Chondrocyte (in vitro differentiated cells): ENCODE data around the gene GABRG3. TPM values are rescaled to one million over a fixed set of nuclear protein-coding genes. Genes with fewer than 3 reads are reported as not detected.

Experiments
- DNase-seq: peaks from one replicate; pipeline ENCODE4 v3.0.0; 2021; ENCODE audit warnings: mixed read lengths, low spot score
- H3K27ac Mint-ChIP-seq: one replicate; pipeline ENCODE4 v1.8.0; 2021; ENCODE audit warnings: mild to moderate bottlenecking, moderate library complexity, mixed read lengths; ENCODE audit not compliant: unreplicated experiment
- H3K27me3 Mint-ChIP-seq: 2 replicates; pipeline ENCODE4 v1.8.0; 2021; ENCODE audit warnings: low read depth, mixed read lengths
- H3K36me3 Mint-ChIP-seq: 2 replicates; pipeline ENCODE4 v1.8.0; 2021; ENCODE audit warnings: low read depth, mixed read lengths
- H3K4me1 Mint-ChIP-seq: 2 replicates; pipeline ENCODE4 v1.8.0; 2021; ENCODE audit warnings: low read depth, mild to moderate bottlenecking, mixed read lengths
- H3K4me3 Mint-ChIP-seq: one replicate; pipeline ENCODE4 v1.8.0; 2021; ENCODE audit warnings: mild to moderate bottlenecking, moderate library complexity, mixed read lengths; ENCODE audit not compliant: unreplicated experiment
- H3K9me3 Mint-ChIP-seq: 2 replicates; pipeline ENCODE4 v1.8.0; 2021; ENCODE audit warnings: low read depth, mixed read lengths
- total RNA-seq: library from RNA; stranded (reverse); gene quantifications from 3 replicates; pipeline ENCODE4 v1.2.1, GENCODE V29; 2021
- TF ChIP-seq, protein P1 (sequence below): fragments of 200-600 bp; sonication (generic); IDR thresholded peaks from 2 replicates; pipeline ENCODE4 v1.5.0; 2021; ENCODE audit warnings: antibody characterized with exemption, mild to moderate bottlenecking, moderate library complexity

Gene GABRG3
- total RNA-seq, 1 donor from 2014 or later = not detected

DNA sequence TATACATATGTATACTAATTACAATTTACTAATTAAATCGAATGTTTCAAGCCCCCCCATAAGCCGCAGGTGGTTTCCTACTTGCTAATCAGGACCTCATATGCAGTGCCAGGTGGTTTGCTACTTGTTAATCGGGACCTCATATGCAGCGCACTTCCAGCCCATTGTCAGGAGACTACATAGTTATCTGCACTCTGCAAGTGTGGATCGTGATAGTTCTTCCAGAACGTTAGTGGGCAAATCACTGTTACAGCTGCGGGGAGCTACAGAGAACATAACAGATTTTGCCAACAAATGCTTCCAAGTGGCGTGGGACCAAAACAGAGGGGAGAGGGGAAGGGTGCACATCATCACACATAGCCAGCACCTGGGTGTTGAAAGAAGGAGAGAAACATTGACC is 558.4 kb downstream of the GABRG3 start:
- Mint-ChIP-seq H3K9me3 (peaks cover 5% of the 10 kb centered on the region), H3K27me3 (no peaks in the 10 kb centered on the region), H3K36me3 (no peaks in the 10 kb centered on the region), H3K4me3 (no peak overlapping the region), H3K4me1 (no peaks in the 10 kb centered on the region), H3K27ac (no peak overlapping the region)
- TF ChIP-seq, protein P1, sequence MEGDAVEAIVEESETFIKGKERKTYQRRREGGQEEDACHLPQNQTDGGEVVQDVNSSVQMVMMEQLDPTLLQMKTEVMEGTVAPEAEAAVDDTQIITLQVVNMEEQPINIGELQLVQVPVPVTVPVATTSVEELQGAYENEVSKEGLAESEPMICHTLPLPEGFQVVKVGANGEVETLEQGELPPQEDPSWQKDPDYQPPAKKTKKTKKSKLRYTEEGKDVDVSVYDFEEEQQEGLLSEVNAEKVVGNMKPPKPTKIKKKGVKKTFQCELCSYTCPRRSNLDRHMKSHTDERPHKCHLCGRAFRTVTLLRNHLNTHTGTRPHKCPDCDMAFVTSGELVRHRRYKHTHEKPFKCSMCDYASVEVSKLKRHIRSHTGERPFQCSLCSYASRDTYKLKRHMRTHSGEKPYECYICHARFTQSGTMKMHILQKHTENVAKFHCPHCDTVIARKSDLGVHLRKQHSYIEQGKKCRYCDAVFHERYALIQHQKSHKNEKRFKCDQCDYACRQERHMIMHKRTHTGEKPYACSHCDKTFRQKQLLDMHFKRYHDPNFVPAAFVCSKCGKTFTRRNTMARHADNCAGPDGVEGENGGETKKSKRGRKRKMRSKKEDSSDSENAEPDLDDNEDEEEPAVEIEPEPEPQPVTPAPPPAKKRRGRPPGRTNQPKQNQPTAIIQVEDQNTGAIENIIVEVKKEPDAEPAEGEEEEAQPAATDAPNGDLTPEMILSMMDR = no peak
- no peak for DNase-seq

DNA sequence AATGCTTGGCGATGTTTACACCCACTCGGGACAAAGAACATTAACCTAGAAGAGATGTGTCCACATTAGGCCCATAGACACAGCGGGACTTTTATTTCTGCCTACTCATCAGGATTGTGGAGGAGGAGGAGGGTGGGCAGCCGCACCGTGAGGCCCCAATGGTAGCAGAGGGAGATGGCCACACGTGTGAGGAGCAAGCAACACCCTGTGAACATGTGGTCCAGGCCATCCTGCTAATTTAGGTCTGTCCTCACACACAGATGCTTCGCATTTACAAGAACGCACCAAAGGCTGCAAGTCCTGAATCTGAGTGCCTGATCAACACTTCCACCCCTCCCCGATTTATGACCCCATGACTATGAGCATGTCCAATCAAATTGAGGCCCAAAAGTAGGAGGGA is 560.0 kb downstream of the GABRG3 start:
- Mint-ChIP-seq H3K4me3 (no peak overlapping the region), H3K9me3 (peaks cover 5% of the 10 kb centered on the region), H3K27me3 (peaks cover 4% of the 10 kb centered on the region), H3K27ac (no peak overlapping the region), H3K36me3 (no peaks in the 10 kb centered on the region), H3K4me1 (no peaks in the 10 kb centered on the region)
- DNase-seq = no peak
- TF ChIP-seq, protein P1 = no peak

DNA sequence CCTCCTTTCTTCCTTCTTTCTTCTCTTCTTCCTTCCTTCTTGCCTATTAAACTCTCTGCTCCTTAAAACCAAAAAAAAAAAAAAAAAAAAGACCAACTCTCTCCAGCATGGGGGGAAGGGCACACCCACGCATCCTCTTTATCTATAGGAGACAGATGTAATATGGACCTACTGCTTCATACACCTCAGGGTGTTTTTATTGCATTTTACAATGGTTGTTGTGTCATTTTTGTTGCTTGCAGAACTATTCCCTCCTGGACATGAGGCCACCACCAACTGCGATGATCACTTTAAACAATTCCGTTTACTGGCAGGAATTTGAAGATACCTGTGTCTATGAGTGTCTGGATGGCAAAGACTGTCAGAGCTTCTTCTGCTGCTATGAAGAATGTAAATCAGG is 561.4 kb downstream of the GABRG3 start:
- no peaks in the 10 kb centered on the region for H3K36me3 Mint-ChIP-seq
- no peaks in the 10 kb centered on the region for H3K9me3 Mint-ChIP-seq
- H3K27me3 Mint-ChIP-seq = peaks cover 4% of the 10 kb centered on the region
- H3K27ac Mint-ChIP-seq = no peak overlapping the region
- DNase-seq = no peak
- no peak overlapping the region for H3K4me3 Mint-ChIP-seq
- TF ChIP-seq, protein P1 = no peak
- H3K4me1 Mint-ChIP-seq = no peaks in the 10 kb centered on the region

DNA sequence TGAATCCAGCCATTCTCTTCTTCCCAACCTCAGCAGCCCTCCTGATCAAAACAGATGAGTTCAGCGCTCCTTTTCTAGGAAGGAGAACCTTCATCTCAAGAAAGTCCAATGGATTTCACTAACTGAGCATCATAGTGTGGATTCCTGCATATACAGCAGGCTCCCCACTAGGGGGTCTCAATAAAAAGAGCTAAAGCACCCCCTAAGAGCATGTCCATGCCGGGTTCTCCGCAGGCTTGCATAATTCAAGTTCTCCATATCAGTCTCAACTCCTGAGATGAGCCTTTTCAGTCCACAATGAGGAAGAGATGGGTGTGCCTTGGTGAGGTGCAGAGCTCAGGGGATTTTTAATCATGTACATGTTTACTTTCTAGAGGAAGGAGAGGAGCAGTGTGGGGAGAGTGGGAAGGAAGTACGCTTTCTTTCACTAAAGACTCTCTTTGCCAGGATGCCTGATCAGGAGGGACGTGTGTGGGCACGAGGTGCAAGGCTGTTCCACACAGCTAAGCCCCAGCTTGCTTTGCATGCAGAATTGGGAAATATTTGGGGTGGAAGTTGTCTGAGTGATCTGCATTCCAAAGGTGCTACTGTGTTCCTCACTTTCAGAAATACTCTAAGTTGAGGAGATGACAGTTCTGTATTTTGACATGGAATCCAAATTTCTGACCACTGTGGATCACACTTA is 564.6 kb downstream of the GABRG3 start:
- peaks cover 9% of the 10 kb centered on the region for H3K27me3 Mint-ChIP-seq
- TF ChIP-seq, protein P1 = no peak
- H3K36me3 Mint-ChIP-seq = no peaks in the 10 kb centered on the region
- H3K9me3 Mint-ChIP-seq = no peaks in the 10 kb centered on the region
- no peak overlapping the region for H3K4me3 Mint-ChIP-seq
- no peak for DNase-seq
- no peak overlapping the region for H3K27ac Mint-ChIP-seq
- no peaks in the 10 kb centered on the region for H3K4me1 Mint-ChIP-seq

DNA sequence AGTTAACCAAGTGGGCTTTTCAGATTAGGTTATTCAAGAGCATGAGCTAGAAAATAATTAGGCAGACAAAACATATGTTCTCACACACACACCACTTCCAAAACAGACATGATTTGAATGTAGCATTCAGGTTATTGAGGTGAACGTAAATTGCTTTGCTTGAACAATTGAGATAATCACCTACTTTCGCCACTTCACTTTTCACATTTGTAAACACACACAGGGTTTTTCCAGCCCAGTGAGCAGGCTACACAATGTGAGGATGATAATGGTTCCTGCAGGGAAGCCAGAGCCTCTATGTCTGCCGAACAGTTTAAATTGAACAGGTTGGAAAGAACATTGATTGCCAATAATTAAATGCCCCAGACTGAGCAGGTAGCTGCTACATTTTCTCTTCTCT is 567.3 kb downstream of the GABRG3 start:
- no peak overlapping the region for H3K27ac Mint-ChIP-seq
- H3K4me3 Mint-ChIP-seq = no peak overlapping the region
- no peaks in the 10 kb centered on the region for H3K9me3 Mint-ChIP-seq
- DNase-seq = no peak
- no peaks in the 10 kb centered on the region for H3K4me1 Mint-ChIP-seq
- no peaks in the 10 kb centered on the region for H3K36me3 Mint-ChIP-seq
- peaks cover 9% of the 10 kb centered on the region for H3K27me3 Mint-ChIP-seq
- TF ChIP-seq, protein P1 = no peak
